Prostate gland (tissue), 2 donors: ENCODE measurements around the gene OTUD7B.

Experiments used
- CTCF ChIP-seq, 4 experiments: fragments of 200-600 bp in 2 of 4; fragments of 450-650 bp in 2 of 4; sonication (generic) in 2 of 4; IDR thresholded peaks; 1 replicate in 3 of 4; 2 replicates in 1 of 4; pipeline ENCODE4 v1.5.1; 2016 to 2019; ENCODE audit warnings: antibody characterized with exemption in 4 of 4, mild to moderate bottlenecking in 2 of 4, moderate library complexity in 2 of 4
- POLR2A ChIP-seq: fragments of 450-650 bp; IDR thresholded peaks from one replicate; pipeline ENCODE4 v1.6.1; 2016; ENCODE audit warnings: antibody characterized with exemption, mild to moderate bottlenecking
- POLR2AphosphoS5 ChIP-seq: sonication (generic); formaldehyde crosslinking; IDR thresholded peaks from one replicate; pipeline ENCODE4 v1.6.1; 2017; ENCODE audit warnings: antibody characterized with exemption

GRCh38 chr1:149927056-149927562 is 83.4 kb downstream of the OTUD7B start:
- TF ChIP-seq CTCF (IDR thresholded peaks at IDR 0.05) (no peak), POLR2A (no peak), POLR2AphosphoS5 (no peak)
